Fibroblast of lung (primary cell): Measurements from ENCODE around the gene TUBA4B. TPM values are rescaled to one million over a fixed set of nuclear protein-coding genes. Genes with fewer than 3 reads are reported as not detected.

Experiments used
- DNase-seq, 2 donors: peaks; one replicate each; pipeline versions ENCODE4 v3.0.0 to v3.0.0-alpha.2; 2010; ENCODE audit warnings: low read depth in 2 of 2
- H2AFZ ChIP-seq: 2 replicates; pipeline ENCODE4 v1.5.1; 2012; ENCODE audit warnings: low read length, control low read depth, inconsistent platforms
- H3K27ac ChIP-seq: 2 replicates; pipeline ENCODE4 v1.5.1; 2011; ENCODE audit warnings: low read length, control low read depth; ENCODE audit not compliant: insufficient read depth
- H3K27me3 ChIP-seq: 2 replicates; pipeline ENCODE4 v1.5.1; 2011; ENCODE audit warnings: mild to moderate bottlenecking, low read length; ENCODE audit not compliant: control insufficient read depth, insufficient read depth
- H3K36me3 ChIP-seq: 2 replicates; pipeline ENCODE4 v1.5.1; 2011; ENCODE audit warnings: low read length; ENCODE audit not compliant: control insufficient read depth, insufficient read depth
- H3K4me1 ChIP-seq: 2 replicates; pipeline ENCODE4 v1.5.1; 2011; ENCODE audit warnings: low read length; ENCODE audit not compliant: control insufficient read depth, insufficient read depth; ENCODE audit errors: extremely low read depth
- H3K4me2 ChIP-seq: 2 replicates; pipeline ENCODE4 v1.5.1; 2011; ENCODE audit warnings: low read length, control low read depth; ENCODE audit not compliant: insufficient read depth; ENCODE audit errors: extremely low read depth
- H3K4me3 ChIP-seq, 4 experiments: fragments of 200-600 bp in 1 of 4; sonication (generic) in 1 of 4; replicated peaks in 1 of 4; 2 replicates each; pipeline ENCODE4 v1.5.1; 2011 to 2016; ENCODE audit warnings: low read length in 4 of 4, low read depth in 3 of 4, mild to moderate bottlenecking in 3 of 4, control low read depth in 2 of 4, inconsistent platforms in 1 of 4, mixed read lengths in 1 of 4; ENCODE audit not compliant: insufficient read depth in 1 of 4; ENCODE audit errors: control extremely low read depth in 1 of 4
- H3K79me2 ChIP-seq: 2 replicates; pipeline ENCODE4 v1.5.1; 2012; ENCODE audit warnings: mild to moderate bottlenecking, low read length, inconsistent platforms; ENCODE audit not compliant: control insufficient read depth, insufficient read depth
- H3K9ac ChIP-seq: 2 replicates; pipeline ENCODE4 v1.5.1; 2011; ENCODE audit warnings: mild to moderate bottlenecking, low read length, control low read depth; ENCODE audit not compliant: insufficient read depth
- H3K9me3 ChIP-seq: 2 replicates; pipeline ENCODE4 v1.5.1; 2012; ENCODE audit warnings: low read depth, low read length; ENCODE audit not compliant: control insufficient read depth, insufficient read depth
- H4K20me1 ChIP-seq: 2 replicates; pipeline ENCODE4 v1.5.1; 2011; ENCODE audit warnings: low read length; ENCODE audit not compliant: control insufficient read depth, insufficient read depth; ENCODE audit errors: extremely low read depth
- EZH2 ChIP-seq: IDR thresholded peaks from 2 replicates; pipeline ENCODE4 v1.5.1; 2012; ENCODE audit warnings: low read length, control low read depth, mild to moderate bottlenecking; ENCODE audit errors: missing control alignments
- polyA plus RNA-seq, 2 donors: library from polyadenylated mRNA; depleted of rRNA in 1 of 2; stranded (reverse) in 1 of 2; unstranded in 1 of 2; fragments of >200 nt; gene quantifications; 2 replicates each; pipeline ENCODE4 v1.2.1, GENCODE V29; 2011 to 2012; ENCODE audit warnings: missing spikeins in 1 of 2
- total RNA-seq: library from RNA; depleted of rRNA; stranded (reverse); fragments of >200 nt; gene quantifications from 2 replicates; pipeline ENCODE4 v1.2.1, GENCODE V29; 2014
- TF ChIP-seq, protein P1 (sequence below), 2 donors: IDR thresholded peaks in 1 of 2; conservative IDR thresholded peaks in 1 of 2; 1 replicate in 1 of 2; 2 replicates in 1 of 2; pipeline ENCODE4 v1.5.1; 2011 to 2012; ENCODE audit warnings: low read length in 2 of 2, control low read depth in 1 of 2, inconsistent platforms in 1 of 2, low read depth in 1 of 2, mild to moderate bottlenecking in 1 of 2

Gene TUBA4B
- total and polyA plus RNA-seq, 2 donors (not counting 1 experiment from before 2014, with no cell fraction given) = not detected

DNA sequence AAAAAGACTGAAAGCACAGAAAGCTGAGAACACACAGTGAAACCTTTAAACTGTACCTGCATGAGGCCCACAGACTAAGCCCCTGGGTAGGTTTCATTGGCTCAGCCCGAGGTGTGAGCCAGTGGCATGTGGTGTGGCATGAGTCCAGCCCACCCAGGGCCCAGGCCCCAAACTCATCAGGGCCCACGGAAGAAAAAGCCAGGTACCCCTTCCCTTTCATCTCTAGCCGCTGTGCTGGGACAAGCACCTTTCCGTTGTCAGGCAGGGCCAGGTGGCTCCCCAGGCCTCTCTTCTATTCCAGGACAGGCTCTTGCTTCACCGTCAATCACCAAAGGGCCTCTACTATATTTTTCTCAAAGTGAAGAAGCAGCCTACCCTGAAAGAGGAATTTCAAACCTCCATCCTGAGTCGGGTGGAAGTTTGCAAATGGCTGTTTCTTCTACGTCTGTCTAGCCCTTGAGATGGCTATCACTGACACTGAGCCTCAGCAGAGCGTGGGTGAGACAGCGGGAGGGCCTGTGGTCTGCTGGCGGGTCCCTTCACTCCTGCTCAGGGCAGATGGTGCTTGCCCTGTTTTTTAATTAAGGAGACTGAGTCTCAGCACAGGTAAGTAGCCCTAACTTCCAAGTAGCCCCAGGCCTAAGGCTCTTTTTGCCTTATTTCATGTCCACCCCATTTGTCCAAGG is 34.7 kb downstream of the TUBA4B start:
- no peak for DNase-seq
- H3K4me1 ChIP-seq = peaks cover 11% of the 10 kb centered on the region
- H3K27ac ChIP-seq = no peak overlapping the region

DNA sequence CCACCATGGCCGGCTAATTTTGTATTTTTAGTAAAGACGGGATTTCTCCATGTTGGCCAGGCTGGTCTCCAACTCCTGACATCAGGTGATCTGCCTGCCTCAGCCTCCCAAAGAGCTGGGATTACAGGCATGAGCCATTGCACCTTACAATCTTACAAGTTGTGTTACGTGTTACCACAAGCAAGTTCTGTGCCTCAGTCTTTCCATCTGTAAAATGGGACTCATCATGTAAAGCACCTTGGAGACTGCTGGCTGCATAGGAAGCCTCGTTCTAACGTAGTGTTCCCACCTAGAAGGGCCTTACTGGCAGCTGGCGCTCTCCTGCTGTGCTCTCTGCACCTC is 36.1 kb downstream of the TUBA4B start:
- no peaks in the 10 kb centered on the region for H3K9me3 ChIP-seq
- H3K36me3 ChIP-seq = peaks cover 8% of the 10 kb centered on the region
- no peaks in the 10 kb centered on the region for H3K27me3 ChIP-seq
- no peaks in the 10 kb centered on the region for H4K20me1 ChIP-seq
- no peak overlapping the region for H2AFZ ChIP-seq
- peak overlapping the region; percentile 6 for H3K4me2 ChIP-seq
- H3K27ac ChIP-seq = no peak overlapping the region
- no peak overlapping the region for H3K9ac ChIP-seq
- peaks cover 11% of the 10 kb centered on the region for H3K4me1 ChIP-seq
- H3K4me3 ChIP-seq = no peak overlapping the region
- no peaks in the 10 kb centered on the region for H3K79me2 ChIP-seq
- DNase-seq = no peak
- TF ChIP-seq EZH2 = no peak
- TF ChIP-seq, protein P1, sequence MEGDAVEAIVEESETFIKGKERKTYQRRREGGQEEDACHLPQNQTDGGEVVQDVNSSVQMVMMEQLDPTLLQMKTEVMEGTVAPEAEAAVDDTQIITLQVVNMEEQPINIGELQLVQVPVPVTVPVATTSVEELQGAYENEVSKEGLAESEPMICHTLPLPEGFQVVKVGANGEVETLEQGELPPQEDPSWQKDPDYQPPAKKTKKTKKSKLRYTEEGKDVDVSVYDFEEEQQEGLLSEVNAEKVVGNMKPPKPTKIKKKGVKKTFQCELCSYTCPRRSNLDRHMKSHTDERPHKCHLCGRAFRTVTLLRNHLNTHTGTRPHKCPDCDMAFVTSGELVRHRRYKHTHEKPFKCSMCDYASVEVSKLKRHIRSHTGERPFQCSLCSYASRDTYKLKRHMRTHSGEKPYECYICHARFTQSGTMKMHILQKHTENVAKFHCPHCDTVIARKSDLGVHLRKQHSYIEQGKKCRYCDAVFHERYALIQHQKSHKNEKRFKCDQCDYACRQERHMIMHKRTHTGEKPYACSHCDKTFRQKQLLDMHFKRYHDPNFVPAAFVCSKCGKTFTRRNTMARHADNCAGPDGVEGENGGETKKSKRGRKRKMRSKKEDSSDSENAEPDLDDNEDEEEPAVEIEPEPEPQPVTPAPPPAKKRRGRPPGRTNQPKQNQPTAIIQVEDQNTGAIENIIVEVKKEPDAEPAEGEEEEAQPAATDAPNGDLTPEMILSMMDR (conservative IDR thresholded peaks at IDR 0.05 in 1 of 2, IDR thresholded peaks at IDR 0.05 in 1 of 2; ENCODE audit: low read depth in 1 of 2, low read length in 2 of 2) = no peak

More for the DNA sequence above, 34.7 kb downstream of the TUBA4B start:
- Histone ChIP-seq H3K4me3 (no peak overlapping the region), H2AFZ (no peak overlapping the region), H3K4me2 (no peak overlapping the region), H3K9me3 (no peaks in the 10 kb centered on the region), H3K79me2 (no peaks in the 10 kb centered on the region), H3K36me3 (peaks cover 15% of the 10 kb centered on the region), H3K27me3 (no peaks in the 10 kb centered on the region), H4K20me1 (no peaks in the 10 kb centered on the region), H3K9ac (no peak overlapping the region)
- no peak for TF ChIP-seq EZH2
- TF ChIP-seq, protein P1 (conservative IDR thresholded peaks at IDR 0.05 in 1 of 2, IDR thresholded peaks at IDR 0.05 in 1 of 2; ENCODE audit: low read depth in 1 of 2, low read length in 2 of 2) = no peak

GRCh38 chr2:219289537-219290361 is 36.7 kb downstream of the TUBA4B start:
- no peak for TF ChIP-seq EZH2
- TF ChIP-seq, protein P1 (conservative IDR thresholded peaks at IDR 0.05 in 1 of 2, IDR thresholded peaks at IDR 0.05 in 1 of 2; ENCODE audit: low read depth in 1 of 2, low read length in 2 of 2) = no peak
- peak overlapping the region; percentile 45 for H3K27ac ChIP-seq
- peak overlapping the region; percentile 13 for H3K4me2 ChIP-seq

More at GRCh38 chr2:219289537-219290361, 36.7 kb downstream of the TUBA4B start:
- peaks cover 14% of the 10 kb centered on the region for H3K4me1 ChIP-seq
- DNase-seq = peak; percentile 93 to 97
- H3K9ac ChIP-seq = no peak overlapping the region
- no peak overlapping the region for H3K4me3 ChIP-seq
- H3K79me2 ChIP-seq = no peaks in the 10 kb centered on the region
- H3K9me3 ChIP-seq = no peaks in the 10 kb centered on the region
- no peaks in the 10 kb centered on the region for H4K20me1 ChIP-seq
- no peaks in the 10 kb centered on the region for H3K27me3 ChIP-seq
- peaks cover 7% of the 10 kb centered on the region for H3K36me3 ChIP-seq
- no peak overlapping the region for H2AFZ ChIP-seq
